Mesothelial cell of epicardium (in vitro differentiated cells): ENCODE data around the gene TIGD3. TPM values are rescaled to one million over a fixed set of nuclear protein-coding genes. Genes with fewer than 3 reads are reported as not detected.

Experiments
- DNase-seq, 2 experiments: peaks; one replicate each; pipeline ENCODE4 v3.0.0; 2021; ENCODE audit warnings: low spot score in 2 of 2; ENCODE audit not compliant: unreplicated experiment in 2 of 2
- H3K27ac Mint-ChIP-seq: 2 replicates; pipeline ENCODE4 v1.8.0; 2021; ENCODE audit warnings: mixed read lengths
- H3K27me3 Mint-ChIP-seq: 2 replicates; pipeline ENCODE4 v1.8.0; 2021; ENCODE audit warnings: low read depth, mixed read lengths
- H3K36me3 Mint-ChIP-seq: 2 replicates; pipeline ENCODE4 v1.8.0; 2021; ENCODE audit warnings: mixed read lengths
- H3K4me1 Mint-ChIP-seq: 2 replicates; pipeline ENCODE4 v1.8.0; 2021; ENCODE audit warnings: mixed read lengths
- H3K4me3 Mint-ChIP-seq: 2 replicates; pipeline ENCODE4 v1.8.0; 2021; ENCODE audit warnings: mild to moderate bottlenecking, moderate library complexity, mixed read lengths
- H3K9me3 Mint-ChIP-seq: 2 replicates; pipeline ENCODE4 v1.8.0; 2021; ENCODE audit warnings: mixed read lengths
- CTCF ChIP-seq: fragments of 200-600 bp; sonication (generic); IDR thresholded peaks from one replicate; pipeline ENCODE4 v1.5.0; 2021; ENCODE audit warnings: antibody characterized with exemption; ENCODE audit not compliant: unreplicated experiment
- total RNA-seq: library from RNA; stranded (reverse); gene quantifications from 3 replicates; pipeline ENCODE4 v1.2.1, GENCODE V29; 2021

The TIGD3 gene
- total RNA-seq, 1 donor from 2014 or later = 0.60 TPM

GRCh38 chr11:65378928-65379638, 24.5 kb downstream of the TIGD3 start:
- no peaks in the 10 kb centered on the region for H3K9me3 Mint-ChIP-seq
- H3K4me3 Mint-ChIP-seq = no peak overlapping the region
- no peak for DNase-seq
- no peak overlapping the region for H3K27ac Mint-ChIP-seq
- no peaks in the 10 kb centered on the region for H3K27me3 Mint-ChIP-seq
- no peaks in the 10 kb centered on the region for H3K36me3 Mint-ChIP-seq
- TF ChIP-seq CTCF = no peak
- peaks cover 25% of the 10 kb centered on the region for H3K4me1 Mint-ChIP-seq

GRCh38 chr11:65379698-65380459, 25.3 kb downstream of the TIGD3 start:
- Mint-ChIP-seq H3K27me3 (no peaks in the 10 kb centered on the region), H3K4me1 (peaks cover 31% of the 10 kb centered on the region), H3K36me3 (no peaks in the 10 kb centered on the region), H3K9me3 (no peaks in the 10 kb centered on the region), H3K27ac (peak overlapping the region; percentile 30), H3K4me3 (no peak overlapping the region)
- no peak for TF ChIP-seq CTCF
- no peak for DNase-seq

- Mint-ChIP-seq H3K4me3 (no peak overlapping the region), H3K4me1 (peaks cover 32% of the 10 kb centered on the region), H3K36me3 (no peaks in the 10 kb centered on the region), H3K9me3 (no peaks in the 10 kb centered on the region), H3K27ac (peak overlapping the region; percentile 30), H3K27me3 (no peaks in the 10 kb centered on the region)
- no peak for DNase-seq
- TF ChIP-seq CTCF = no peak
Observed at GRCh38 chr11:65380460-65381119, 26.0 kb downstream of the TIGD3 start.

GRCh38 chr11:65381716-65382032, 27.1 kb downstream of the TIGD3 start:
- no peaks in the 10 kb centered on the region for H3K36me3 Mint-ChIP-seq
- peak overlapping the region; percentile 99 for H3K27ac Mint-ChIP-seq
- H3K9me3 Mint-ChIP-seq = no peaks in the 10 kb centered on the region
- no peaks in the 10 kb centered on the region for H3K27me3 Mint-ChIP-seq
- H3K4me3 Mint-ChIP-seq = peak overlapping the region; percentile 52
- peaks cover 34% of the 10 kb centered on the region for H3K4me1 Mint-ChIP-seq
- DNase-seq = no peak
- no peak for TF ChIP-seq CTCF

GRCh38 chr11:65382033-65382803, 27.7 kb downstream of the TIGD3 start, which contains the start of gene SLC25A45:
TSS of gene SLC25A45 (minus strand) at chr11:65382646. CDS start at chr11:65381951, 695 bp downstream.
- H3K4me1 Mint-ChIP-seq = peaks cover 38% of the 10 kb centered on the region
- peak; percentile 80 for TF ChIP-seq CTCF
- peak within 1 kb of the TSS; percentile 52 for H3K4me3 Mint-ChIP-seq
- no peaks in the 10 kb centered on the region for H3K27me3 Mint-ChIP-seq
- H3K9me3 Mint-ChIP-seq = no peaks in the 10 kb centered on the region
- peak; percentile 81 to 90 for DNase-seq
- H3K36me3 Mint-ChIP-seq = no peaks in the 10 kb centered on the region
- peak within 1 kb of the TSS; percentile 99 for H3K27ac Mint-ChIP-seq
